Measurements from ENCODE around the gene POU6F2.

Gene POU6F2

GRCh38 chr7:39130274-39130673 is 152.6 kb downstream of the POU6F2 start:
- no peak for DNase-seq

DNA sequence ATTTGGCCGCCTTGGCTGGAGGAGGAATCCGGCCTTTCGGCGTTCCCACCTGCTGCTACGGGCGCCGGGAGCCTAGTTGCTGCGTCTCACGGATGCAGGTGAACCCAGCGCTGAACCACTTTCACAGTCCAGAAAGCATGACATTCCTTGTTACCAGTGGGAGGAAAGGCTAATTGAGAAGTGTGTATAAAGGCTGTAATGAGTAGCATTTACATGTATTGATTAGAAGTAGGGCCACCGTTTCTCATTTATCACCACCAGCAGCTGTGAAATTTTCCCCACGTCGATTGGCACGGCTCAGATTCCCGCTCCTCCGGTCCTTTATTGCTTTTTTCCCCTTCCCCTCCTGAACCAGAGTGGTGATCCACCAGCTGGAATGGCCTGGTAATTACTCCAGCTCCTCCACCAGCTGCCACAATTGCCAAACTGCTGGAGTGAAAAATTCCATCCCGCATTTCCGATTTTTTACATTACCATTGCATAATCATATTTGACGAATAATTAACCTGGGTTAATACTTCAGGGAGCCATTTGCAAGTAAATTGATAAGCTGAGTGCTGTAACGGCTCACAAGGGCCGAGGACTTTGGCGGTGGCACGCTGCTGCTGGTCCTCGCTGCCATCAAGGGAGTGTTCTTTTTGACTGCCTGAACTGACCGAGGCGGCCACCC is 153.3 kb downstream of the POU6F2 start:
- no peak for DNase-seq

GRCh38 chr7:39132306-39132705 is 154.6 kb downstream of the POU6F2 start:
- no peak for DNase-seq

DNA sequence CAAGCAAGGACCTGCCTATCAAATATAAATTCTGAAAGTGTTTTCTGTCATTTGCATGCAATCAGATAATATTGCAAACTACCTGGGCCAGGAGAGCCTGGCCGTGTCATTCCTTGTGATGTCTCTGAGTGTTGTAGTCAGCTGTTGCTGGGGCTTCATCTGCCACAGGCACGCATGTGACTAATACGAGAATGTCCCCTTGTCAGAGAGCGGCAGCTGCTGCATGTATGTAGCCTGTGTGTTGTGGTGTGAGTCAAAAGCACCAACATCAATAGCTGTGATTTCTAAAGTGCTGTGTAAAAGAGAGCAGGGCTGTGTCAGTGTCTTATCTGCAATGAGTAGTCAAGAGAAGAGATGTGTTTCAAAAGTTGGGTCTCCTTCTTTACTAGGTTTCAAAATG is 155.4 kb downstream of the POU6F2 start:
- DNase-seq = no peak

- DNase-seq = no peak
Measured at GRCh38 chr7:39137480-39137879, 159.8 kb downstream of the POU6F2 start.

DNA sequence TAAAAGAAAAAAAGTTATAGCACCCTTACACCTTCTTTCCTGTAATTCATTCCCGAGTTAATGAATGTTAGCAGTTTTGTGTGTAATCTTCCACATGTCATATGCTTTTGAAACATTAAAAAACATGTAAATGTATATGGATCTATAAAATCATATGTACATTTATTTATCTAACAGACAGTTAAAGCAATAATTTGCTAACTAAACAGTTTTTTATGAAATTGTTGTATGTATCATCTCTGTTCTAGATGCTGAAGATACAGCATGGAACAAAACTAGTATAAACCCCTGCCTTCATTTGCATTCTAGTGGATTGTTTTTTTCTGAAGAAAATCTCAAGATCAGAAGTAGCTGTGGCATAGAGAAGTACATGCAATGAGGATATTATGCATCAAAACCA is 165.0 kb downstream of the POU6F2 start:
- no peak for DNase-seq

GRCh38 chr7:39144420-39144819 is 166.7 kb downstream of the POU6F2 start:
- DNase-seq = no peak

DNA sequence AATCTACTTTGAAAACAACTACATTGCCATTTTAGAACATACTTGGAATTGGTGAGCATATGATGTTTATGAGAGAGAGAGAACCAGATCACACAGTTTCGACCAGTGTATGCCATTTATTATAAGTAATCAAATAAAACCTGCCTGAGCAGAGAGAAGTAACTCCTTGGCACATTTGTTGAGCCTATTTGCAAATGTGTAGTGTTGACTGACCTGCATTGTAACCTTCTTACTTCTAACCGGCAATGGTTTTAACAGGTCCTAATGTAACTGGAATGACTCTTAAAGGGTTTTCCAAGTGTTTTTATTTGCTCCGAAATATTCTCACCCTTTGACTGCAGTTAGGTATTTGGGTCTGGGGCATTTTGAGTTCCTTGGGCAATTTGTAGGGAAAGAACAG is 167.6 kb downstream of the POU6F2 start:
- DNase-seq = no peak

DNA sequence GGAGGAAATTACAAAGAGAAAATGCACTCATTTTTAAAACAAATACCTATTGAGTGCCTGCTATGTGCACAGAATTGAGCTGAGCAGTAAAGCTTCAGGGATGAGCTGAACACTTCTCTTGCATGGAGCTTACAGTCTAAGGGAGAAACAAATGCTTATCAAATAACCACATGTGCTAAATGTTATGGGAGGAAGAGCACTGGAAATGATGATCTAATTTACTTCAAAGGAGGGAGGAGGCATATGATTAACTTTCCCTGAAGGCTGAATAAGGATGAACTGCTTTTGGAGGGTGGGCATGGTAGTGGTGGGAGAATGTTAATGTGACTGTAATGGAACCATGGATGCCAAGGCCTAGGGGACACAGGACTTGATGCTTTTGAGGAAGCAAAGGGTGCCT is 168.2 kb downstream of the POU6F2 start:
- DNase-seq = no peak

DNA sequence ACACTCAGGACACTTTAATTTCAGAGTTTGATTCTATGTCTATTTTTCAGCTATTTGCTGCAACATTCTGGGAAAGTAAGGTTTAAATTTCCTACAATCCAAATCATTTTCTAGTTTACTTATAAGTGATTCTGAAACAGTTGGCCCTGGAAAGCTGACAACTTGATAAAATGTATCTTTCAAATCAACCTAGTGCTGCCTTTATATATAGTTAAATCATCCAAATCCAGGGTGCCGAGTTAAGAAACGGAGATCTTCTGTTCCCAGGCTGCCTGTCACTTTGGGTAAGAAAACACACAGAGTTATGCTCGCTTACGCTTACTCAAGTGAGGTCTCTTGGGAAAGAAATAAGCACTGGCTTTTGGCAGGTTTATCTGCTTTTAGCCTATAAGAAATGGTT is 175.0 kb downstream of the POU6F2 start:
- no peak for DNase-seq

- no peak for DNase-seq
Measured at GRCh38 chr7:39153113-39153512, 175.4 kb downstream of the POU6F2 start.

GRCh38 chr7:39153647-39154046 is 175.9 kb downstream of the POU6F2 start:
- no peak for DNase-seq

GRCh38 chr7:39154815-39155214 is 177.1 kb downstream of the POU6F2 start:
- DNase-seq = no peak

- no peak for DNase-seq
Measured at GRCh38 chr7:39158367-39158766, 180.7 kb downstream of the POU6F2 start.

GRCh38 chr7:39161903-39162302 is 184.2 kb downstream of the POU6F2 start:
- no peak for DNase-seq

DNA sequence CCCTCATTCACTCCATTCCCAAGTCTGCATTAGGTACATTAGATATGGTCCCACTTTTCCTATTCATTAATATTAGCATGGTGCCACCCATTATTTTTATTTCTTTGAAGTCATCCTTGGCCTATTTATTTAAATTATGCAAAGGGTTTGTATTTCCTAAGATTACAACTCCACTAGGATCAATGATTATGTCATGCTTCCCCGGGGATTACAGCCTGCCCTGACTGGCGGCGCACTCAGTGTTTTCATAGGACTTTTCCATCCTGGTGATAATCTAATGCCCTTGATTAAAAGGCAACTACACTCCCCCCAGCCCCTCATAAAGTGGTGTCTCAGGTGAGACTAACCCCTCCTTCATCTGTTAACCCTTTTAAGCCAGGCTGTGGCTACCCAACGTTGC is 187.2 kb downstream of the POU6F2 start:
- DNase-seq = no peak

DNA sequence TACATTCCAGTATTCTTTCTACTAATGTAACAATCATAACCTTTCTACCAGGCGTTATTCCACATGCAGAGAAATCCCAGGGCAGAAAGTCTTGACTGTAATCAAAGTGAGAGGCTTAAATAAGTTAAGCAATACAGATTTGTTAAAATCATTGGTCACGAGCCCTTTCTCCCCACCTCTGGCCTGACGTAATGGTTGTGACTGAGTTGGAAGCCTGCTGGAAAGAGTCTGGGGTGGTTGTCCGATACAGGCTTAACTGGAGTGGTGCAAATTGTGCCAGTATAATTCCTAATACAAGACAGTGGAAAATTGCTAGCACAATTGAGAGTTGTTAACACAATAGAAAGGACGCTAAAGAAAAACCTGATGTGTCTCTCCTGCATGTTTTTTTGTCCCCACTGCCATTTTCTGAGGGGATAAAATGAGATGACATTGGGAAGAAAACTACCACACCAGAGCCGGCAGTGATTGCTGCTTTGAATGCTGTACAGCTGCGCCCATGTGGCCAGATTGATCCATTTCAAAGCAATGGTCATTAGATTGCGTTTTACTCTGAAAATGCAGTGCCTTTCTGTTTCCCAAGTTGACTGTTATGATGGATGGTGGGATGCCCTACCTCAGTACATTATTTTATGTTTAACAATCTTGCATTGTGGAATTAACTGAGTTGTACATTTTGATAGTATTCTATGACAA is 190.8 kb downstream of the POU6F2 start:
- no peak for DNase-seq

- no peak for DNase-seq
Measured at GRCh38 chr7:39172137-39172536, 194.4 kb downstream of the POU6F2 start.

DNA sequence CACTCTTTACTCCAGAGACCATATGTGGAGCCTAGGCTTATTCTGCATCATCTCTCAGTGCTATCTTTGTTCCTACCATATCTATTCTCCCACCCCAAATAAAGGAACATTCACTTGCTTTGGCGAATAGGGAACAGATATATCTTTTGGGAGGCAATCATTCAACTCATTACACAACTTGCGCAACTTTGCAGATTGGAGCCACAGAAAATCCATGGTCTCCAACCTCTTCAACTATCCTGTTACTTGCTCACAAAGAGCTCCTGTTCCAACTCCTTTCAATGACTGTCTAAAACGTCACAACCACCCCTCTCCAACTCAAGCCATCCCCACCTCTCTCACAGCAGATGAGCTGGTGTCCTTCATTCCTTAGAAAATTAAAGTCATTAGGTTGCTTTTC is 203.7 kb downstream of the POU6F2 start:
- no peak for DNase-seq

- no peak for DNase-seq
Measured at GRCh38 chr7:39183796-39184195, 206.1 kb downstream of the POU6F2 start.

DNA sequence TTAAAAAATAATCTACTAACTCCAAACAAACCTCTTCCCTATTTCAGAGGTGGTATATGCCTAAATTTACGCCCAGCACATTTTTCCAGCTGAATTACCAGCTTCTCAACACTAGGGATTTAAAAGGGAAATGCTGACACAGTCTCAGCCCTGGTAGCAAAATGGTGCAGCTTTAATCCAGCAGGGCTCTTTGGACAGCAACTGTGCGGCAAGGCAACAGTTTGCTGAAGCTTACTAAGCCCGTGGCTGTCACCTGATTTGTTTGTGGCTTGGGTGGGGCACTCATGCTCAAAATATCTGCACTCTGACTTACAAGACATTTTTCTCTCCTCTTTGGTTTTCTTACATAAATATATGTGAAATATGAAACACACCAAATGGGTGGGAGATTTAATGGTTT is 206.7 kb downstream of the POU6F2 start:
- no peak for DNase-seq

- DNase-seq = no peak
Measured at GRCh38 chr7:39186131-39186530, 208.4 kb downstream of the POU6F2 start.

GRCh38 chr7:39186671-39187070 is 209.0 kb downstream of the POU6F2 start:
- DNase-seq = no peak

DNA sequence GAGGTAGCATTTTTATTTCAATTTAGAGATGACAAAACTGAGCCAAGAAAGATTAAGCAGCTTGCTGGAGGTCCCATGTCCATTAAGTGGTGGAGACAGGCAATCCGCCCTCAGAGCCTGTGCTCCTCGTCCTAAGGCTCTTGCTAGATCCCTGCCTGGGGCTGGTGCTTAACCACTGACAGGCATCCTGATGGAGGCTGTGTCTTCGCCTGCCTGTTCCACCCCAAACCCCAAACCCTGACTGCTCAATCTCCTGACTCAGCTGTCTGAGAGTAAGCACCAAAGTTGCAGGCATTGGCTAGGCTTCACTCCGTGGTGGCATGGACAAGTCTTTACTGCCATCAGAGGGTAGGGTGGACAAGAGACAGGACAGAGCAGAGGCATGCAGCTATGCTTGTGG is 209.4 kb downstream of the POU6F2 start:
- DNase-seq = no peak

DNA sequence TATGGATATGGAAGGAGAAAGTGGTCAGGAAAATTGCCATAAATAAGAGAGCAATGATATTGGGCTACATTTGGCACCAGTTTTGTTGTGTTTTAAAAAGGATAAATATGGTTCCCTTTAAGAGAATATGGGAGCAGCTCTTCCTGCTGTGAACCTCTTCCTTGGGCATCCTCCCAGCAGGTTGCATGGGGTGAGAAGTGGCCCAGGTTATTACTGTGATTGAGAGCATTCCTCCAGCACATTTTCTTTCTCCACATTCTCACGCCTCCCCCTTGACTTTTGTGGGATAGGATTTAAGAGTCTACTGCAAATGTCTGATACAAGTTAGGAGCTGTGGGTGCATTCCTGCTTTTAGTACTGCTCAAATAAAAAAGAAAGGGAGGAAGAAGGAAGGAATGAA is 214.8 kb downstream of the POU6F2 start:
- no peak for DNase-seq

Data from activated naive CD4-positive, alpha-beta T cell treated with Interleukin-2 at 50 U/mL for 16 hours (primary cell).